HepG2 (cell line): ENCODE measurements around the gene UBE2R2. TPM values are rescaled to one million over a fixed set of nuclear protein-coding genes. Genes with fewer than 3 reads are reported as not detected.
A peak's percentile ranks its signal among the peaks of the same experiment; 100 is the strongest.

Experiments used
- ATAC-seq: fragments of 200-7000 bp; cut with Tn5 transposase; 3 replicates; pipeline ENCODE4 v1.9.1; 2020; ENCODE audit warnings: mild to moderate bottlenecking, moderate library complexity
- BruUV-seq: library from RNA; stranded (reverse); fragments of 400-500 nt; replicated peaks from 2 replicates; lab custom pipeline; 2021; lab: Mats Ljungman, UMichigan
- CTCF ChIA-PET: fragments of 300-600 bp; formaldehyde crosslinking; extraction: SDS; loops from one replicate; lab custom pipeline; 2021; ENCODE audit warnings: low total read pairs, inconsistent platforms, low intra/inter-chr PET ratio; lab: Yijun Ruan, JAX
- POLR2A ChIA-PET: fragments of 350-600 bp; sonication (Branson Sonifier 250); formaldehyde crosslinking; loops from one replicate; lab custom pipeline; 2020; ENCODE audit warnings: antibody characterized with exemption, inconsistent platforms; lab: Yijun Ruan, JAX
- DNase-seq: peaks from one replicate; pipeline ENCODE4 v3.0.0-alpha.2; 2015; ENCODE audit warnings: low spot score
- FAIRE-seq: peaks from 3 replicates; lab custom pipeline; 2011; peaks lifted over from hg19 to GRCh38; lab: Jason Lieb, UNC
- H2AFZ ChIP-seq: one replicate; pipeline ENCODE4 v1.6.1; 2011; ENCODE audit warnings: low read length, inconsistent platforms
- H3K27ac ChIP-seq: fragments of 300-600 bp; 3 replicates; pipeline ENCODE4 v1.8.0; 2011; ENCODE audit warnings: mixed run types, mild to moderate bottlenecking, mixed read lengths, low read length, inconsistent platforms; ENCODE audit not compliant: insufficient read depth; ENCODE audit errors: extremely low read length
- H3K27me3 ChIP-seq, 2 experiments: fragments of 200-600 bp in 1 of 2; 2 replicates in 1 of 2; 3 replicates in 1 of 2; pipeline versions ENCODE4 v1.6.0 to v1.8.0; 2011; ENCODE audit warnings: low read length in 2 of 2, mild to moderate bottlenecking in 2 of 2, moderate library complexity in 2 of 2, inconsistent platforms in 1 of 2; ENCODE audit not compliant: insufficient read depth in 2 of 2, control insufficient read depth in 1 of 2
- H3K36me3 ChIP-seq, 2 experiments: fragments of 200-600 bp in 1 of 2; replicated peaks in 1 of 2; 2 replicates in 1 of 2; 3 replicates in 1 of 2; pipeline versions ENCODE4 v1.5.1 to v1.8.0; 2011; ENCODE audit warnings: low read length in 2 of 2, inconsistent platforms in 1 of 2; ENCODE audit not compliant: insufficient read depth in 2 of 2, control insufficient read depth in 1 of 2
- H3K4me1 ChIP-seq: 2 replicates; pipeline ENCODE4 v1.5.1; 2012; ENCODE audit warnings: low read length, inconsistent platforms; ENCODE audit not compliant: insufficient read depth
- H3K4me2 ChIP-seq: 2 replicates; pipeline ENCODE4 v1.6.0; 2011; ENCODE audit warnings: low read depth, low read length, inconsistent platforms
- H3K4me3 ChIP-seq, 3 experiments: fragments of 200-600 bp in 1 of 3; sonication (generic), shearing (Covaris generic) in 1 of 3; replicated peaks in 1 of 3; 2 replicates each; pipeline ENCODE4 v1.5.1; 2011 to 2016; ENCODE audit warnings: low read length in 3 of 3, inconsistent platforms in 2 of 3, low read depth in 2 of 3, mild to moderate bottlenecking in 2 of 3, control low read depth in 1 of 3, mixed read lengths in 1 of 3; ENCODE audit not compliant: insufficient read depth in 1 of 3
- H3K79me2 ChIP-seq: one replicate; pipeline ENCODE4 v1.6.1; 2011; ENCODE audit warnings: low read length, inconsistent platforms; ENCODE audit not compliant: insufficient read depth
- H3K9ac ChIP-seq: 2 replicates; pipeline ENCODE4 v1.6.0; 2011; ENCODE audit warnings: mild to moderate bottlenecking, low read depth, low read length, inconsistent platforms; ENCODE audit not compliant: insufficient read depth
- H3K9me3 ChIP-seq: 2 replicates; pipeline ENCODE4 v1.5.1; 2012; ENCODE audit warnings: mild to moderate bottlenecking, low read length
- H4K20me1 ChIP-seq: 2 replicates; pipeline ENCODE4 v1.6.0; 2011; ENCODE audit warnings: inconsistent platforms, mild to moderate bottlenecking, low read length, moderate library complexity; ENCODE audit not compliant: insufficient read depth
- CC2D1A ChIP-seq: sonication (generic); formaldehyde crosslinking; IDR thresholded peaks from 2 replicates; pipeline ENCODE4 v1.8.1; 2023; ENCODE audit warnings: mild to moderate bottlenecking, missing genetic modification reagents
- EEA1 ChIP-seq: sonication (generic); formaldehyde crosslinking; IDR thresholded peaks from 2 replicates; pipeline ENCODE4 v1.5.1; 2020; ENCODE audit warnings: mild to moderate bottlenecking, missing genetic modification reagents, borderline replicate concordance
- FOXM1 ChIP-seq: sonication (generic); formaldehyde crosslinking; IDR thresholded peaks from 2 replicates; pipeline ENCODE4 v1.5.0; 2020; ENCODE audit warnings: missing genetic modification reagents
- HOXD1 ChIP-seq: sonication (generic); formaldehyde crosslinking; IDR thresholded peaks from 2 replicates; pipeline ENCODE4 v1.5.0; 2020; ENCODE audit warnings: missing genetic modification reagents
- MAFK ChIP-seq, 2 experiments: IDR thresholded peaks in 1 of 2; conservative IDR thresholded peaks in 1 of 2; 2 replicates each; pipeline ENCODE4 v1.6.1; 2011; ENCODE audit warnings: improper control_type of control experiment in 2 of 2, low read length in 2 of 2
- MBD4 ChIP-seq: IDR thresholded peaks from 2 replicates; pipeline ENCODE4 v1.6.1; 2012; ENCODE audit warnings: low read length, inconsistent platforms, borderline replicate concordance
- NCOA1 ChIP-seq: sonication (generic); formaldehyde crosslinking; IDR thresholded peaks from 2 replicates; pipeline ENCODE4 v1.9.0; 2021; ENCODE audit warnings: missing genetic modification reagents
- NR2F6 ChIP-seq, 2 experiments: IDR thresholded peaks; 2 replicates each; pipeline ENCODE4 v1.6.1; 2016; ENCODE audit warnings: antibody characterized with exemption in 1 of 2, mild to moderate bottlenecking in 1 of 2
- PBX2 ChIP-seq: IDR thresholded peaks from 2 replicates; pipeline ENCODE4 v1.6.1; 2016; ENCODE audit warnings: control low read depth
- PREB ChIP-seq: sonication (generic); formaldehyde crosslinking; IDR thresholded peaks from 2 replicates; pipeline ENCODE4 v1.4.0; 2020; ENCODE audit warnings: missing genetic modification reagents
- REXO4 ChIP-seq: sonication (generic); formaldehyde crosslinking; IDR thresholded peaks from 2 replicates; pipeline ENCODE4 v1.8.0; 2022; ENCODE audit warnings: missing genetic modification reagents, mild to moderate bottlenecking, borderline replicate concordance
- RFX5 ChIP-seq: IDR thresholded peaks from 2 replicates; pipeline ENCODE4 v1.6.1; 2011; ENCODE audit warnings: low read depth, low read length, improper control_type of control experiment
- SSRP1 ChIP-seq: IDR thresholded peaks from 2 replicates; pipeline ENCODE4 v1.6.1; 2016; ENCODE audit warnings: control low read depth
- ZBTB7A ChIP-seq: sonication (generic); formaldehyde crosslinking; IDR thresholded peaks from 2 replicates; pipeline ENCODE4 v1.8.0; 2022; ENCODE audit warnings: mild to moderate bottlenecking, missing genetic modification reagents
- ZFP36L2 ChIP-seq: sonication (generic); formaldehyde crosslinking; IDR thresholded peaks from 2 replicates; pipeline ENCODE4 v1.4.0; 2020; ENCODE audit warnings: missing genetic modification reagents
- ZNF576 ChIP-seq: sonication (generic); formaldehyde crosslinking; IDR thresholded peaks from 2 replicates; pipeline ENCODE4 v1.4.0; 2020; ENCODE audit warnings: mild to moderate bottlenecking, missing genetic modification reagents
- ZNF709 ChIP-seq: sonication (generic); formaldehyde crosslinking; IDR thresholded peaks from 2 replicates; pipeline ENCODE4 v1.5.0; 2020; ENCODE audit warnings: mild to moderate bottlenecking, missing genetic modification reagents
- ZNF747 ChIP-seq: sonication (generic); formaldehyde crosslinking; IDR thresholded peaks from 2 replicates; pipeline ENCODE4 v1.8.1; 2023; ENCODE audit warnings: missing genetic modification reagents, mild to moderate bottlenecking, borderline replicate concordance
- ZNF83 ChIP-seq: sonication (generic); formaldehyde crosslinking; IDR thresholded peaks from 2 replicates; pipeline ENCODE4 v1.4.0; 2020; ENCODE audit warnings: missing genetic modification reagents, mild to moderate bottlenecking, borderline replicate concordance
- ZNF883 ChIP-seq: sonication (generic); formaldehyde crosslinking; IDR thresholded peaks from 2 replicates; pipeline ENCODE4 v1.5.1; 2020; ENCODE audit warnings: mild to moderate bottlenecking, missing genetic modification reagents; ENCODE audit errors: not compliant biosample characterization
- WGBS: methylation state at CpG from one replicate; pipeline ENCODE4 v1.1.6; 2017; ENCODE audit warnings: low lambda C conversion rate; 5-methylcytosine and 5-hydroxymethylcytosine counted together
- in situ Hi-C: cut with HindIII; loops from 2 replicates; pipeline ENCODE4 v1.10.0; 2017; ENCODE audit warnings: low pct_unique_long_range_greater_than_20kb; ENCODE audit not compliant: extremely low pct_ligation_motif_present
- intact Hi-C: fragments of 100-400 bp; cut with micrococcal nuclease; formaldehyde crosslinking; loops from one replicate; pipeline ENCODE4 v1.10.0; 2022; ENCODE audit not compliant: unreplicated experiment
- polyA plus RNA-seq, 8 experiments: library from polyadenylated mRNA; depleted of rRNA in 3 of 8; stranded (reverse) in 7 of 8; unstranded in 1 of 8; fragments of >200 nt; fragmentation: Illumina TruSeq in 4 of 8; extraction: Trizol in 4 of 8; gene quantifications; 2 replicates each; pipeline versions ENCODE4 v1.2.1 to v1.2.3, GENCODE V29; 2011 to 2016; ENCODE audit warnings: low read depth in 4 of 8, missing spikeins in 1 of 8, mixed read lengths in 1 of 8; ENCODE audit not compliant: insufficient read depth in 1 of 8
- total RNA-seq, 5 experiments: library from RNA; depleted of rRNA; stranded (reverse); fragments of >200 nt; fragmentation: Illumina TruSeq; extraction: Trizol; gene quantifications; 2 replicates each; pipeline ENCODE4 v1.2.3, GENCODE V29; 2016; ENCODE audit warnings: low read depth in 1 of 5

Gene UBE2R2
- total and polyA plus RNA-seq, 2 of the 13 experiments (the other 11 are each of a cell fraction or from before 2014, with no cell fraction given) = 14.8 to 20.9 TPM

- TF ChIP-seq PREB = no peak
- TF ChIP-seq ZBTB7A = no peak
- TF ChIP-seq ZNF883 (CRISPR knock-in tag) = no peak
- TF ChIP-seq RFX5 = no peak
- no peak for TF ChIP-seq PBX2 (CRISPR knock-in tag)
- peak; percentile 87 for TF ChIP-seq NR2F6 (IDR thresholded peaks at IDR 0.05)
- TF ChIP-seq NR2F6 (CRISPR knock-in tag; IDR thresholded peaks at IDR 0.05) = peak; percentile 82; the same call in 1 of the 2 replicates
- TF ChIP-seq SSRP1 (CRISPR knock-in tag) = peak; percentile 13; the same call in 1 of the 2 replicates
Observed at GRCh38 chr9:33934188-33934878, 117.4 kb downstream of the UBE2R2 start (continued).

GRCh38 chr9:33939924-33940874 is 123.2 kb downstream of the UBE2R2 start:
- POLR2A ChIA-PET = interaction anchor here (1.0 kb wide), 2 partner anchors 108 to 133 kb away, joined by 4 to 8 read pairs; partner anchors contain the start of gene UBAP2
- in situ Hi-C loops = no loop called here
- H3K27ac ChIP-seq = peak overlapping the region; percentile 99
- no peak for TF ChIP-seq EEA1 (CRISPR knock-in tag)
- no peak for TF ChIP-seq FOXM1
- TF ChIP-seq ZNF747 (CRISPR knock-in tag) = no peak
- TF ChIP-seq REXO4 (CRISPR knock-in tag) = no peak
- TF ChIP-seq HOXD1 (CRISPR knock-in tag) = peak; percentile 68; the same call in 1 of the 2 replicates
- TF ChIP-seq MBD4 = peak; percentile 75; the same call in 1 of the 2 replicates
- no peak for TF ChIP-seq NCOA1 (CRISPR knock-in tag)
- TF ChIP-seq ZNF83 (CRISPR knock-in tag) = no peak
- TF ChIP-seq ZNF709 (CRISPR knock-in tag) = peak; percentile 44; the same call in 1 of the 2 replicates
- no peak for TF ChIP-seq ZFP36L2
- no peak for TF ChIP-seq ZNF576 (CRISPR knock-in tag)
- TF ChIP-seq MAFK (conservative IDR thresholded peaks at IDR 0.05 in 1 of 2, IDR thresholded peaks at IDR 0.05 in 1 of 2; ENCODE audit: low read length in 2 of 2) = peak; percentile 19 to 49; a peak in 2 of 4 replicates
- no peak for TF ChIP-seq CC2D1A (CRISPR knock-in tag)

More at GRCh38 chr9:33939924-33940874, 123.2 kb downstream of the UBE2R2 start:
- Histone ChIP-seq H2AFZ (no peak overlapping the region), H3K9ac (peak overlapping the region; percentile 75), H3K4me1 (peaks cover 81% of the 10 kb centered on the region), H3K9me3 (no peaks in the 10 kb centered on the region), H3K4me2 (peak overlapping the region; percentile 75), H3K36me3 (peaks cover 15 to 59% of the 10 kb centered on the region in 2 experiments), H3K27me3 (no peaks in the 10 kb centered on the region), H4K20me1 (no peaks in the 10 kb centered on the region), H3K4me3 (no peak overlapping the region; a peak in 1 of 6 replicates), H3K79me2 (peaks cover 2% of the 10 kb centered on the region)
- BruUV-seq = no TSS peak
- DNase-seq (peak; percentile 98), FAIRE-seq (peak; percentile 99), ATAC-seq (peak; percentile 94)
- CTCF ChIA-PET = no interaction called here
- 8% methylated on average over 9 of the region's 9 CpGs for WGBS
- intact Hi-C loops = loop anchor here (5.0 to 10.0 kb wide), 2 partner anchors 75 to 132 kb away; no protein-coding TSS in a partner anchor
